GM12864 (cell line): Measurements from ENCODE around the gene ABHD5.

Source experiments
- DNase-seq: peaks from one replicate; pipeline ENCODE4 v3.0.0-alpha.2; 2011; ENCODE audit warnings: low read depth
- H3K4me3 ChIP-seq: 2 replicates; pipeline ENCODE4 v1.5.1; 2011; ENCODE audit warnings: mild to moderate bottlenecking, low read depth, low read length, control low read depth
- TF ChIP-seq, protein P1 (sequence below): IDR thresholded peaks from 2 replicates; pipeline ENCODE4 v1.5.1; 2011; ENCODE audit warnings: low read depth, mild to moderate bottlenecking, moderate library complexity, low read length, control low read depth, inconsistent platforms; ENCODE audit errors: missing control alignments

The ABHD5 gene

DNA sequence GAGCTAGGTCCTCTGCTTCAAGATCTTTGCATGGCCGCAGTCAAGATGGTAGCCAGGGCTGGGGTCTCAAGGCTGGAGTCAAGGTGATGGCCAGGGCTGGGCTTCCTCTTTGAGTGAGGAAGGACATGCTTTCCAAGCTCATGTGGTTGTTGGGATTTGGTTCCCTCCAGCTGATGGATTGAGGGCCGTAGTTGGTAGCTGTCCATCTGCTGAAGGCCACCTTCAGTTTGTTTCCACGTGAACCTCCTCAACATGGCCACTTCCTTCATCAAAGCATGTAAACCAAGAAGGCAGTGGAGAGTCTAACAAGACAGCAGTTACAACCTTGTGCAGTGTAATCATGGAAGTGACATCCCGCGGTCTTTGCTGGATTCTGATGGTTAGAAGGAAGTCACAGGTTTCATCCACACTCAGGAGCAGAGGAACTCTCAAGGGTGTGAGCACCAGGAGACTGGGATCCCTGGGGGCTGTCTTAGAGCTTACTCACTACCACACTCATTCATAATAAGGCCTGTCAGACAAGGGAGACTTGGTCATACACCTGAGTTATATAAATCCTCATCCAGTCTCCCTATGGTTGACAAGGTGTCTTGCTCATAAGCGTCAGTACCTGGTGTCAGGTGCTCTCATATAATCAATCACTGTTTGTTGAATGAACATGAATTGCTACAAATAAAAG, 42.1 kb downstream of the ABHD5 start:
- no peak for DNase-seq
- TF ChIP-seq, protein P1, sequence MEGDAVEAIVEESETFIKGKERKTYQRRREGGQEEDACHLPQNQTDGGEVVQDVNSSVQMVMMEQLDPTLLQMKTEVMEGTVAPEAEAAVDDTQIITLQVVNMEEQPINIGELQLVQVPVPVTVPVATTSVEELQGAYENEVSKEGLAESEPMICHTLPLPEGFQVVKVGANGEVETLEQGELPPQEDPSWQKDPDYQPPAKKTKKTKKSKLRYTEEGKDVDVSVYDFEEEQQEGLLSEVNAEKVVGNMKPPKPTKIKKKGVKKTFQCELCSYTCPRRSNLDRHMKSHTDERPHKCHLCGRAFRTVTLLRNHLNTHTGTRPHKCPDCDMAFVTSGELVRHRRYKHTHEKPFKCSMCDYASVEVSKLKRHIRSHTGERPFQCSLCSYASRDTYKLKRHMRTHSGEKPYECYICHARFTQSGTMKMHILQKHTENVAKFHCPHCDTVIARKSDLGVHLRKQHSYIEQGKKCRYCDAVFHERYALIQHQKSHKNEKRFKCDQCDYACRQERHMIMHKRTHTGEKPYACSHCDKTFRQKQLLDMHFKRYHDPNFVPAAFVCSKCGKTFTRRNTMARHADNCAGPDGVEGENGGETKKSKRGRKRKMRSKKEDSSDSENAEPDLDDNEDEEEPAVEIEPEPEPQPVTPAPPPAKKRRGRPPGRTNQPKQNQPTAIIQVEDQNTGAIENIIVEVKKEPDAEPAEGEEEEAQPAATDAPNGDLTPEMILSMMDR, result no peak
- no peak overlapping the region for H3K4me3 ChIP-seq

DNA sequence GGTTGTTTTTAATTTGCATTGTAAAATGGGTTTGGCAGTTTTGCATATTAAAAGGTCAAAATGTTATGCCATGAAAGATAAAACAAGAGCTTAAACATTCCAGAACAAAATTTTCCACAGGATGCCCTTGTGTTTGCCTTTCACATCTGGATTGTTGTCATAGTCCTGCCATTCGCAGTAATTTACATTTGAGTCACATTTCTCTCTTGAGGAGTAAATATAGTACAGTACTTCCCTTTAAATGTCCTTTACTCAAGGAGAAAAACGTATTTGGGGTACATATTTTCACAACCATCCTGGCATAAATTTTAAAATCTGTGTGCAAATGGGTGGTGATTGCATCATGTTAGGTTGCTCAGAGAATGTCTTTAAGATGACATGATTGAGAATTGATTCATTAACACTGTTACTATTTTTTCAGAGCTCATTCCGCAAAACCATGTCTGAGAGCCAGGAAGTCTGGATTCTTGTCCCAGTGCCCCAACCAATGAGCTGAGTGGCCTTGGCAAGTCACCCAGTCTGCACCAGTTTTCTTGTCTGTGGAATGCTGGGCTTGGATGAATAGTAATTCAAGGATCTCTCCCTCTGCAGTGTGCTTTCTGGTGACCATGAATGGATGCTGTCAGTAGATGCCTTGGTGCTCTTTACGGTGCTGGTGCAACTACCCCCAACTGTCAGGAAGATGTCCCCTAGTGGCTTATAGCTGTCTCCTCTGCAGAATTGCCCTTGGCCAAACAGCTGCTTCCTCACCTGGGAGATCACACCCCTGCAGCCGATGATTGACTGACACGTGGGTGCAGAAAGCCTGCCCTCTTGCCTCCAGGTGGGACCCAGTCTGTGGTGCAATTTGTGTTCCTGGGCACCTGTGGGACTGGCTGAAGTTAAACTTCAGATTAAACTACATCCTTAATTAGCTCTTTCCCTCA, 43.0 kb downstream of the ABHD5 start:
- TF ChIP-seq, protein P1, result no peak
- no peak for DNase-seq
- H3K4me3 ChIP-seq, result no peak overlapping the region

DNA sequence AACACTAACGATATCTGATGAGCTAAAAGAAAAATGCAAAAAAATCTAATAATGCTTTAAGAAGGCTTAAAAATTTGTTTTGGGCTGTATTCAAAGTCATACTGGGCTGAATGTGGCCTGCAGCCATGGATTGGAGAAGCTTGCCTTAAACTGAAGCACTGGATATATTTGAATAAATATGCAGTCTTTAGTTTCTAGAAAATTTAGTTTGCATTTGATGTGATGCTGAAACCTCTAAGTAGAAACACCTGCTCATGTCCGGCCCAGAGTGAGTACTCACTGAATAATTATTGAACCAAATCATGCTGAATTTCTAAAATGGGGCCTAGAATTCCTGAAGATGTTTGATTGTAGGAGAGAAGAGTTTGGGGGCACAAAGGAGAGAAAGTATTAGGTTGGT, 43.9 kb downstream of the ABHD5 start:
- no peak overlapping the region for H3K4me3 ChIP-seq
- TF ChIP-seq, protein P1, result no peak
- no peak for DNase-seq

DNA sequence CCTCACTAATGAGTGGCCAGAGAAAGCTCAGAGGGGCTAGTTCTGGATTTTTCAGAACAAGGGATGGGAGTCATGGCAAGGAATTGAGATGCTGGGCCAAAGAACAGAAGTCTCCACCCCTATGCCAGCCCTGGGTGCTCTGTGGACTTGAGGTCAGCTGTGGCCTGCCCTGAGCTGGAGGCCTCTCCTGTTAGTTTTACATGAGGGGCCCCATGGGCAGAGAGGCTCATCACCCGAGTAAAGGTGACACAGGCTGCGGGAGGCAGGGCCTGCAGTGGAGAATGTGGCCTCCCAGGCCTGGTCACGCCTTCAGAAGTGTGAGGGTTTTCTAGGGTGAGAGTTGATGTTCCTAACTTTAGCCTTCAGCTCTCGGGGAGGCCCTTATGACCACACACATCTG, 44.9 kb downstream of the ABHD5 start:
- H3K4me3 ChIP-seq, result no peak overlapping the region
- TF ChIP-seq, protein P1, result no peak
- DNase-seq, result no peak

DNA sequence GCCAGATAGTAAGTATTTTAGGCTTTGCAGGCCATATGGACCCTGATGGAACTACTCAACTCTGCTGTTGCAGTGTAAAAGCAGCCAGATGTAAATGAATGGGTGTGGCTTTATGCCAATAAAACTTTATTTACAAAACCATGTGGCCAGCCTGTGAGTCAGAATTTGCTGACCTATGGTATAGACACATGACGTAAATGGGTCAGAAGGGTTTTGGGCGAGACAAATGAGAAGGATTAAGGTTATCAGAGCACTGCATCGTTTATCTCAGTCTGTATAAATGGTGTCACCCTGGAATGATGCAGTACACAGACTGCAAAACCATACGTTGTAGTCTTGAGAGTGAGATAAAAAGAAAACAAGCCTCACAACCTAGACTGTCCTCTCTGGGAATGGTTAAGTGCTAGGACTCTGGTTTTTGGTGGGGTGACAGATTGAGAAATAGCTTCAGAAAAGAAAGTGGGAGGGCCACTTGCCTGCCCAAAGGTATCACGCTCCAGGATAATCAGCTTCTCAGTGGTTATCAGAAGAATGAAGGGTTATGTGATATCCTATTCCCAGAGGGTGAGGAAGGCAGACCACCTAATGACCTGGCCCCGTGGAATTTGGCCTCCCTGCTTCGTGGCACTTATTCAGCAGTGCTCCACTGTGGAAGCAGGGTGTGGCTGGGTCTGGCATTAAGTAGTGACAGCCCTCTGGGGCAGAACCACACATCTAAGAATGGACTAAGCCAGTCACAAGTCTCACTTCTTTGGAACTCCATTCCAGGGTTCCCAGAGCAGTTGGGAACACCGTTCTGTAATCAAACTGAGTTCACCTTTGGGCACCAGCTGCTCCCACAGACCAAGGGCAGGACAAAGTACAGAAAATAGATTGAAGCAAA, 46.1 kb downstream of the ABHD5 start:
- H3K4me3 ChIP-seq, result no peak overlapping the region
- TF ChIP-seq, protein P1, result no peak
- DNase-seq, result no peak

DNA sequence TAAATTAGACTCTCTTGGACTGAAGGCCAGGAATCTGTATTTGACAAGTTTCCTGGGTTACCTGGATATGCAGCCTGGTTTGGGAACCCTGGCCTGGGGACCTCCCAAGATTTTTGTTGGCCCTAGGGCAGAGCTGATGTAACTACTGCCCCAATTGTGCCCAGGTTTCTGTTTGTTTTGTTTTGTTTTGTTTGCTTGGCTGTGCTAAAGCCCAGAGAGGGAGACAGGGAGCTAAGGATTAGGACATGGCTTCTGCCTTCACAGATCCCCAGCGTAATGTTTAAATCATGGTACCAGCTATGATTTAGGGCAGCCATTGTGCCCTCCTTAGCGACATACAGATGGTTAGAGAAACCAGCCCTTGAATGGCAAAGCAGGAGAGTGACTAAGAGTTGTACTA, 47.6 kb downstream of the ABHD5 start:
- TF ChIP-seq, protein P1, result no peak
- no peak overlapping the region for H3K4me3 ChIP-seq
- DNase-seq, result no peak
